Caco-2 (cell line): ENCODE data around the gene TTYH3. TPM values are rescaled to one million over a fixed set of nuclear protein-coding genes. Genes with fewer than 3 reads are reported as not detected.

Source experiments
- BruUV-seq: library from RNA; stranded (reverse); fragments of 400-500 nt; replicated peaks from 2 replicates; lab custom pipeline; 2021; lab: Mats Ljungman, UMichigan
- CTCF ChIA-PET: fragments of 300-600 bp; sonication (Branson Sonifier 250); formaldehyde crosslinking; loops from one replicate; lab custom pipeline; 2022; ENCODE audit warnings: antibody characterized with exemption; lab: Charles Lee
- POLR2A ChIA-PET: fragments of 300-600 bp; sonication (Branson Sonifier 250); formaldehyde crosslinking; loops from one replicate; lab custom pipeline; 2022; ENCODE audit warnings: antibody characterized with exemption; lab: Charles Lee
- DNase-seq, 2 experiments: peaks; one replicate each; pipeline versions ENCODE4 v3.0.0 to v3.0.0-alpha.2; 2020 to 2022
- H3K27me3 ChIP-seq: replicated peaks from 2 replicates; pipeline ENCODE4 v1.6.0; 2011; ENCODE audit warnings: low read length; ENCODE audit not compliant: control insufficient read depth, insufficient read depth
- H3K36me3 ChIP-seq: 2 replicates; pipeline ENCODE4 v1.5.1; 2011; ENCODE audit warnings: low read length; ENCODE audit not compliant: control insufficient read depth, insufficient read depth
- H3K4me1 ChIP-seq: fragments of 250-450 bp; sonication (Bioruptor Pico); 2 replicates; pipeline ENCODE4 v1.5.1; 2020; ENCODE audit warnings: mild to moderate bottlenecking
- H3K4me3 ChIP-seq: 2 replicates; pipeline ENCODE4 v1.5.1; 2011; ENCODE audit warnings: low read depth, mild to moderate bottlenecking, control low read depth, low read length
- H3K9me3 ChIP-seq: fragments of 250-450 bp; sonication (Bioruptor Pico); 2 replicates; pipeline ENCODE4 v1.5.1; 2020; ENCODE audit warnings: mild to moderate bottlenecking, moderate library complexity
- H3K27ac Mint-ChIP-seq: one replicate; pipeline ENCODE4 v1.8.0; 2022; ENCODE audit warnings: mixed read lengths; ENCODE audit not compliant: unreplicated experiment
- H3K27me3 Mint-ChIP-seq: one replicate; pipeline ENCODE4 v1.8.0; 2022; ENCODE audit warnings: mixed read lengths; ENCODE audit not compliant: insufficient read depth, unreplicated experiment
- H3K36me3 Mint-ChIP-seq: one replicate; pipeline ENCODE4 v1.8.0; 2022; ENCODE audit warnings: mild to moderate bottlenecking, mixed read lengths; ENCODE audit not compliant: insufficient read depth, unreplicated experiment
- H3K4me1 Mint-ChIP-seq: one replicate; pipeline ENCODE4 v1.8.0; 2022; ENCODE audit warnings: low read depth, mixed read lengths; ENCODE audit not compliant: unreplicated experiment
- H3K4me3 Mint-ChIP-seq: one replicate; pipeline ENCODE4 v1.8.0; 2022; ENCODE audit warnings: mild to moderate bottlenecking, moderate library complexity, mixed read lengths; ENCODE audit not compliant: unreplicated experiment
- H3K9me3 Mint-ChIP-seq: one replicate; pipeline ENCODE4 v1.8.0; 2022; ENCODE audit warnings: mixed read lengths; ENCODE audit not compliant: unreplicated experiment
- CTCF ChIP-seq, 2 experiments: fragments of 200-600 bp in 1 of 2; IDR thresholded peaks; 1 replicate in 1 of 2; 2 replicates in 1 of 2; pipeline versions ENCODE4 v1.5.1 to v1.8.0; 2011 to 2022; ENCODE audit warnings: antibody characterized with exemption in 1 of 2, control low read depth in 1 of 2, inconsistent platforms in 1 of 2, low read depth in 1 of 2, low read length in 1 of 2, mild to moderate bottlenecking in 1 of 2, moderate library complexity in 1 of 2; ENCODE audit not compliant: insufficient read depth in 1 of 2, severe bottlenecking in 1 of 2, unreplicated experiment in 1 of 2
- intact Hi-C: fragments of 100-400 bp; cut with micrococcal nuclease; formaldehyde crosslinking; loops from one replicate; pipeline ENCODE4 v1.10.0; 2022; ENCODE audit not compliant: unreplicated experiment
- total RNA-seq: library from RNA; stranded (reverse); gene quantifications from 2 replicates; pipeline ENCODE4 v1.2.3, GENCODE V29; 2022

The TTYH3 gene
- total RNA-seq, 1 experiment from 2014 or later: 57.3 TPM

GRCh38 chr7:2592375-2592865 is 39.4 kb upstream of the TTYH3 start:
- intact Hi-C loops: no loop called here
- Histone ChIP-seq H3K36me3 (no peaks in the 10 kb centered on the region), H3K27me3 (no peaks in the 10 kb centered on the region), H3K4me3 (no peak overlapping the region), H3K9me3 (no peaks in the 10 kb centered on the region), H3K4me1 (no peaks in the 10 kb centered on the region)
- ChIA-PET POLR2A (no interaction called here), CTCF (no interaction called here)
- H3K27ac Mint-ChIP-seq: no peak overlapping the region
- TF ChIP-seq CTCF (IDR thresholded peaks at IDR 0.05; ENCODE audit: insufficient read depth in 1 of 2, low read depth in 1 of 2, low read length in 1 of 2, severe bottlenecking in 1 of 2, unreplicated experiment in 1 of 2): no peak
- H3K36me3 Mint-ChIP-seq: peaks cover 14% of the 10 kb centered on the region
- DNase-seq: no peak
- H3K9me3 Mint-ChIP-seq: no peaks in the 10 kb centered on the region
- no peaks in the 10 kb centered on the region for H3K4me1 Mint-ChIP-seq
- H3K27me3 Mint-ChIP-seq: no peaks in the 10 kb centered on the region
- BruUV-seq: no TSS peak
- H3K4me3 Mint-ChIP-seq: no peak overlapping the region

- no peak for DNase-seq
- Mint-ChIP-seq H3K9me3 (no peaks in the 10 kb centered on the region), H3K4me3 (no peak overlapping the region), H3K36me3 (peaks cover 12% of the 10 kb centered on the region), H3K27ac (no peak overlapping the region), H3K27me3 (no peaks in the 10 kb centered on the region), H3K4me1 (no peaks in the 10 kb centered on the region)
- no TSS peak for BruUV-seq
- no peaks in the 10 kb centered on the region for H3K4me1 ChIP-seq
- no peak overlapping the region for H3K4me3 ChIP-seq
- no peaks in the 10 kb centered on the region for H3K36me3 ChIP-seq
- ChIA-PET CTCF (no interaction called here), POLR2A (no interaction called here)
- TF ChIP-seq CTCF (IDR thresholded peaks at IDR 0.05; ENCODE audit: insufficient read depth in 1 of 2, low read depth in 1 of 2, low read length in 1 of 2, severe bottlenecking in 1 of 2, unreplicated experiment in 1 of 2): no peak
- intact Hi-C loops: no loop called here
- no peaks in the 10 kb centered on the region for H3K27me3 ChIP-seq
- no peaks in the 10 kb centered on the region for H3K9me3 ChIP-seq
These were observed 38.6 kb upstream of the TTYH3 start for GRCh38 chr7:2593036-2593727.

GRCh38 chr7:2594599-2594998 is 37.2 kb upstream of the TTYH3 start:
- H3K4me3 ChIP-seq: no peak overlapping the region
- POLR2A ChIA-PET: no interaction called here

More at GRCh38 chr7:2594599-2594998, 37.2 kb upstream of the TTYH3 start:
- Histone ChIP-seq H3K9me3 (no peaks in the 10 kb centered on the region), H3K27me3 (no peaks in the 10 kb centered on the region), H3K36me3 (no peaks in the 10 kb centered on the region; the same call in 1 of the 2 replicates), H3K4me1 (no peaks in the 10 kb centered on the region)
- H3K36me3 Mint-ChIP-seq: peaks cover 12% of the 10 kb centered on the region
- no peak for DNase-seq
- no peaks in the 10 kb centered on the region for H3K4me1 Mint-ChIP-seq
- intact Hi-C loops: no loop called here
- no peaks in the 10 kb centered on the region for H3K9me3 Mint-ChIP-seq
- no peak overlapping the region for H3K27ac Mint-ChIP-seq
- no TSS peak for BruUV-seq
- CTCF ChIA-PET: no interaction called here
- H3K4me3 Mint-ChIP-seq: no peak overlapping the region
- H3K27me3 Mint-ChIP-seq: no peaks in the 10 kb centered on the region
- TF ChIP-seq CTCF (IDR thresholded peaks at IDR 0.05; ENCODE audit: insufficient read depth in 1 of 2, low read depth in 1 of 2, low read length in 1 of 2, severe bottlenecking in 1 of 2, unreplicated experiment in 1 of 2): no peak
